Left colon (tissue), 2 donors: ENCODE data around the gene EHD2. TPM values are rescaled to one million over a fixed set of nuclear protein-coding genes. Genes with fewer than 3 reads are reported as not detected.
"Not testable (repeated sequence)": the region's sequence is repeated elsewhere in the genome, so short reads cannot be mapped to it uniquely, and the experiment has no call there.

Experiments used
- ATAC-seq: fragments of 200-7000 bp; cut with Tn5 transposase; one replicate; pipeline ENCODE4 v1.9.1; 2020; ENCODE audit warnings: mild to moderate bottlenecking, moderate library complexity
- DNase-seq, 2 donors: peaks; one replicate each; pipeline ENCODE4 v3.0.0-alpha.2; 2020
- intact Hi-C, 2 donors: fragments of 100-400 bp; cut with DNase I in 1 of 2; cut with micrococcal nuclease in 1 of 2; formaldehyde crosslinking; loops; one replicate each; pipeline versions ENCODE4 v1.11.2 to v1.14.0; 2022; cut with DNase I, micrococcal nuclease
- total RNA-seq, 2 donors: library from RNA; stranded (reverse); fragmentation: NEBNext Ultra II Directional; extraction: Animal tissue kit (Norgen Biotek cat#: 25700); gene quantifications; one replicate each; pipeline ENCODE4 v1.2.1, GENCODE V29; 2021
- donor health status: DM: no; HTN: no; CAD: no.
- donor health status: DM: yes; HTN: yes; CAD: no.

The EHD2 gene
- total RNA-seq, 2 donors from 2014 or later = 9.6 to 29.6 TPM

DNA sequence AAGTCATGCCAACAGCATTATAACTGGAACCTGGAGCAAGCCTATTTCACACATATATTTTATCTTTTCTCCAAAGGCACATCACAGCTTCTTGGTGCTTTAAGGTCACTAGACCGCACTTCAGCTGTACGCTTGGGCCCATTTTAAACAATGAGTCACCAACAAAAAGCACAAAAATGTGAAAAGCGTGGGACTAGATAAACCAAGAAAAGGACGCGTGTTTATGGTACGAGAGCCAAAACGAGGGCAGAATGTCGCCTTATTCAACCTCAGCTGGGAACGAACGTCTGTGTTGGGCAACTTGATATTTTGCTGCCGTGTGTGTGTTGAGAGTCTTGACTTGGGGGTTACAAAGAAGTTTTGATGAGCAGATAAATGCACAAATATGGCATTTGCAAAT, 9.2 kb upstream of the EHD2 start:
- ATAC-seq = no peak
- intact Hi-C loops = no loop called here
- DNase-seq = no peak

DNA sequence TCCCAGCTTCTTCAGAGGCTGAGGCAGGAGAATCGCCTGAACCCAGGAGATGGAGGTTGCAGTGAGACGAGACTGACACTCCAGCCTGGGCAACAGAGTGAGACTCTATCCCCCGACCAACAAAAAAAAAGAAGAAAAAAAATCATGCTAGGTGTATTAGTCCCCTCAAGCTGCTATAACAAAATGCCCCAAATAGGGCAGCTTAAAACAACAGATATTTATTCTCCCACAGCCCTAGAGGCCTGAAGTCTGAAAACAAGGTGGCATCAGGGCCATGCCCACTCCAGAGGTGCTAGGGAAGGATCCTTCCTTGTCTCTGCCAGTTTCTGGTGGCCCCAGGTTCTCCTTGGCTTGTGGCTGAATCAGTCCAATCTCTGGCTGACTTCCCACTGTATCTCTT, 8.6 kb upstream of the EHD2 start:
- ATAC-seq (no peak), DNase-seq (no peak)
- intact Hi-C loops = loop anchor here in 1 of 2 donors (5.0 kb wide), 1 partner anchor 267 kb away; no protein-coding TSS in a partner anchor

DNA sequence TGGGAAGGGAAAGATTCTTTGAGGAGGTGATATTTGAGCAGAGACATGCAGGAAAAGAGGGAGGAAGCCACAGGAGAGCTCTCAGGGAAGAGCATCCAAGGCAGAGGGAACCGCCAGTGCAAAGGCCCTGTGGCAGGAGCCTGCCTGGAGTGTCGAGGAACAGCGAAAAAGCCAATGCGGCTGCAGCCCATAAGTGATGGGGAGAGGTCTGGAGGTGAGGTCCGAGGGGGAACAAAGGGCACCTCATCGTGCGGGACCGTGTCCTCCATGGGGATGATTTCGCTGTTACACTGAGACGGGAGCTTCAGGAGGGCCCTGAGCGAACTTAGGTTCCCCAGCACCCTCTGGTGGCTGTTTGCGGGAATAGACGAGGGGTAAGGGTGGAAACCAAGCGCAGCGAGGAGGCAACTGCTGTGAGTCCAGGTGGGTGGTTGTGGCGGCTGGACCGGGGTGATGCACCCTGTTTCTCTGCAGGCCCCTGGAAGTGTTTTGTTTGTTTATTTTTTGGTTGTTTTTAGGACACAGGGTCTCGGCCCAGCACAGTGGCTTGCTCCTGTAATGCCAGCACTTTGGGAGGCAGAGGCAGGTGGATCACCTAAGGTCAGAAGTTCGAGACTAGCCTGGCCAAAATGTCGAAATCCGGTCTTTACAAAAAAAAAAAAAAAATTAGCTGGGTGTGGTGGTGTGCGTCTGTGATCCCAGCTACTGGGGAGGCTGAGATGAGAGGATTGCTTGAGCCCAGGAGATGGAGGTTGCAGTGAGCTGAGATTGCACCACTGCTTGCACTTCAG, 5.9 kb upstream of the EHD2 start:
- intact Hi-C loops = loop anchor here in 1 of 2 donors (5.0 kb wide), 1 partner anchor 270 kb away; no protein-coding TSS in a partner anchor
- peak; percentile 43 to 83 for DNase-seq
- ATAC-seq = peak; percentile 89

DNA sequence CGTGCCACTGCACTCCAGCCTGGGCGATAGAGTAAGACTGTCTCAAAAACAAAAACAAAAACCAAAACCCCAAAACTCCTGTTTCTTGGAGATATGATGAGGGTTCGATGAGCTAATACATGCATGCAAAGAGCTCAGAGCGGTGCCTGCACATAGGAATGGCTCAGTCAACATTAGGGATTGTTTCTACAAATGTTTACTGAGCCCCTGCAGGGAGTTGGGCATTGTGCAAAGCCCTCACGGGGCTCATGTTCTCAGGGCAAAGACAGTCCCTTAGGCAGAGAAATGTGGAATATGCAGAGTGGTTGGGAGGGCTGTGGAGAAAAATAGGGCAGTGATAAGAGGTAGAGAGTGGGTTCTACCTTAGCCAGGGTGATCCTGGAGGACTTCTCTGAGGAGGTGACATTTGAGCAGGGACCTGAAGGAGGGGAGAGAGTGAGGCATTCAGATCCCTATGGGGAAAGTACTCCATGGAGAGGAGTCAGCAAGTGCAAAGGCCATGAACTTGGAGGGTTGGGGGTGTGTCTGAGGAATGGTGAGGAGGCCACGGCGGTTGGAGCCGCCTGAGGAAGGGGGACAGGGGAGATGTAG, 1.5 kb upstream of the EHD2 start:
- intact Hi-C loops = loop anchor here in 1 of 2 donors (2.0 kb wide), 1 partner anchor 31 kb away; no protein-coding TSS in a partner anchor
- DNase-seq (no peak), ATAC-seq (no peak)

DNA sequence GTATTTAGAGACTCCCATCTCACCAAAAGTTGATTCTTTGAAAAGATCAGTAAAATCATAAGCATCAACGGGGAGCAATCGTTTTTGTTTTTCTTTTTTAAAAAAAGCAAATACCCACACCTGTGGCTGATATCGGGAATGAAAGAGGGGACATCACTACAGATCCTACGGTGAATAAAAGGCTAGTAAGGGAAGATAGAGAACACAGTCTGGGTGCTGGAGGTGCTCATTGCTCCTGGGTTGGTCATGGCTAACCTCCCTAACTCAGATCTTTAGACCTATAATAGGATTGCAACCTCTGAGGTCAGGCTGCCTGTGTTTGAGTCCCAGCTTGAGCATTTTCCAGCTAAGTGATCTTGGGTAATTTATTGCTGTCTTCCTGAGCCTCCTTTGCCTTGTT, 1.1 kb downstream of the EHD2 start:
- ATAC-seq (no peak), DNase-seq (no peak)
- intact Hi-C loops = no loop called here

DNA sequence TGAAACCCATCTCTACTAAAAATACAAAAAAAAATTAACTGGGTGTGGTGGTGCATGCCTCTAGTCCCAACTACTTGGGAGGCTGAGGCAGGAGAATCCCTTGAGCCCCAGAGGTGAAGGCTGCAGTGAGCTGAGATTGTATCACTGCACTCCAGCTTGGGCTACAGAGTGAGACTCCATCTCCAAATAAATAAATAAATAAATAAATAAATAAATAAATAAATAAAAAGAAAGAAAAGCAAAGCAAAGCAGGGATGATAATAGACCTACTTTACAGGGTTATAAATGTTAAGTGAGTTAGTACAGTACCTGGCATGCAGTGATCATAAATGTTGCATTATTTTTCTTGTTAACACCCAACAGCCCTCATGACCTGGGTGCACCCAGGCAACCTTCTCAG, 1.6 kb downstream of the EHD2 start:
- DNase-seq, intact Hi-C loops, ATAC-seq: not testable (repeated sequence)

DNA sequence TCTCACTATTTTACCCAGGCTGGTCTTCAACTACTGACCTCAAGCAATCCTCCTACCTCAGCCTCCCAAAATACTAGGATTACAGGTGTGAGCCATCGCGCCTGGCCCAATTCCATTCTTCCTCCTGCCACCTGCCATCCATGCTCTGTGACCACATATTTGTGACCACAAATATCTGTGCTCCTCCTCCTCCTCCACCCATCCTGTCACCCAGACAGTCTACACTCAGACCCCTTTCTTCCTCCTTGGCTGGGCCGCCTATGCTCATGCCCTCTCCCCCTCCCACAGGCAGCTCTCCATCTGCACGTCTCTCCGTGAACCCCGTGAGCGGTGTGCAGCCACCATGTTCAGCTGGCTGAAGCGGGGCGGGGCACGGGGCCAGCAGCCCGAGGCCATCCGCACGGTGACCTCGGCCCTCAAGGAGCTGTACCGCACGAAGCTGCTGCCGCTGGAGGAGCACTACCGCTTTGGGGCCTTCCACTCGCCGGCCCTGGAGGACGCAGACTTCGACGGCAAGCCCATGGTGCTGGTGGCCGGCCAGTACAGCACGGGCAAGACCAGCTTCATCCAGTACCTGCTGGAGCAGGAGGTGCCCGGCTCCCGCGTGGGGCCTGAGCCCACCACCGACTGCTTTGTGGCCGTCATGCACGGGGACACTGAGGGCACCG, 3.2 kb downstream of the EHD2 start:
- no peak for DNase-seq
- no peak for ATAC-seq
- intact Hi-C loops = no loop called here

DNA sequence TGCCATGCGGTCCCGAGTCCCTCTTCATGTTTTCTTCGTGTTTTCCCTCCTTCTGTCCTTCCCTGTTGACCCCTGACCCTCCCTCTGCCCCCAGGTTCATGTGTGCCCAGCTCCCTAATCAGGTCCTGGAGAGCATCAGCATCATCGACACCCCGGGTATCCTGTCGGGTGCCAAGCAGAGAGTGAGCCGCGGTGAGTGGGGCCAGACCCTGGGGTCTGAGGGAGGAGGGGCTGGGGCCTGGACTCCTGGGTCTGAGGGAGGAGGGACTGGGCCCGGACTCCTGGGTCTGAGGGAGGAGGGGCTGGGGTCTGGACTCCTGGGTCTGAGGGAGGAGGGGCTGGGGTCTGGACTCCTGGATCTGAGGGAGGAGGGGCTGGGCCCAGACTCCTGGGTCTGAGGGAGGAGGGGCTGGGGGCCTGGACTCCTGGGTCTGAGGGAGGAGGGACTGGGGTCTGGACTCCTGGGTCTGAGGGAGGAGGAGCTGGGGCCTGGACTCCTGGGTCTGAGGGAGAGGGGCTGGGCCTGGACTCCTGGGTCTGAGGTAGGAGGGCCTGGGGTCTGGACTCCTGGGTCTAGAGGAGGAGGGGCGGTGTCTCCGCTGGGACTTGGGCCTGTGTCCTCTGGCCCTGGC, 5.3 kb downstream of the EHD2 start:
- DNase-seq, ATAC-seq, intact Hi-C loops: not testable (repeated sequence)

DNA sequence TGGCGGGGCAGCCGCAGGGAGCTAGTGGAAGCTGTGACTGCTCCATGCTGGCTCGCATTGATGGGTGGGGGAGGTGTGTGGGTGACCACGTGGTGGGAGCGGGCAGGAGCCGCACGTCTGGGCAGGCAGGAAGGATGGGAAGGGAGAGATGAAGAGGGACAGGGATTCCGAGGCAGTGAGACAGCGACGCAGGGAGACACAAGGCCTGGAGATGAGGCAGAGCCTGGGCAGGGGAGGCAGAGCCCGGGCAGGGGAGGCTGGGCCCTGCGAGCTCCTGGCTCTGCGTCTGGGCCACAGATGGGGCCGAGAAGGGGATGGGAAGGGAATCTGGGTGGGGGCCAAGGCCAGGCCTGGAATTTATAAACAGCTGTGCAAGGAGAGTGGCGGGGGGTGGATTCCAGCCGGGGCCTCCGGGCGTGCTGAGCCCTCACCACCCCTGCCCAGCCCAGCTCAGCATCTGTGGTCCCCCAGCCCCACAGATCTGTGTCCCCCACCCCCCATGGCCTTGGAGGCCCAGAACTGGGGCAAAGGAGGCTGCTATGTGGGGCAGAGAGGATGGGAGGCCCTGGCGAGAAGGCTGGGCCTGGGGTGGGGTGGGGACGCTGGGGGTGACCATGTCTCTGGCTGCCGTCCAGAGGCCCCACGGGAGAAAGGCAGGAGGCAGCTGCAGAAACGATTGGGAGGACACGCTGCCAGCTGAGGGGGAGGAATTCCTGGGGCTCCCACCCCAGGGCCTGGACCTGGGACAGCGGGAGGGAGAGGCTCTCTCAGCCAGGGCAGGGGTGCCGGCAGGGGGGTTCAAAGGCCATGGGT, 6.0 kb downstream of the EHD2 start:
- intact Hi-C loops = no loop called here
- DNase-seq (peak; percentile 65 to 86), ATAC-seq (peak; percentile 55)

DNA sequence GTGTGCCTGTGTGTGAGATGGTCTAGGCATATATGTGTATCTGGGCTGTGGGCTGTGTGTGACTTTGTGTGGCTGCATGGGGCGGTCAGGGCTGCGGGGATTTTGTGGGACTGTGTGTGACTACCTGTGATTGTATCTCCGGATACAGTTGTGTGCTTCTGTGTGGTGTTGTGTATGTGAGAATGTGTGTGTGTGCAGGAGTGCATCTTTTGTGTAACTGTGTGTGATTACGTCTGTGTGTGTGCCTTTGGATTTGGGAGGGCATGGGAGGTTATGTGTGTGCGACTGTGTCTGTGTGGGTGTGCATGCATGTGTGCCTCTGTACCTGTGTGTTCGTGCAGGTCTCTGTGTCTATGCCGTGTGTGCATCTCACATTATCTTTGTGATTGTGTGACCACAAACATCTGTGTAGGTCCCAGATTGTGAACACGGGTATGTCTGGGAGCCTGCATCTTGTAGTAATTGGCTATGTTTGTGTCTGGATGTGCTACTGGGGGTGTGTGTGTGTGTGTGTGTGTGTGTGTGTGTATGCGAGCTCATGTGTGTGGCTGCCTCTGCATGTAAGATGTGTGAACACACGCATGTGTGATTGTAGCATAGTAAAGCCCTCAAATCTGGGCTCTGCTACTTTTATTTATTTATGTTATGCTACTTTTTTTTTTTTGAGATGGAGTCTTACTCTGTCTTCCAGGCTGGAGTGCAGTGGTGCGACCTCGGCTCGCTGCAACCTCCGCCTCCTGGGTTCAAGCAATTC, 7.6 kb downstream of the EHD2 start:
- intact Hi-C loops = no loop called here
- no peak for DNase-seq
- no peak for ATAC-seq

DNA sequence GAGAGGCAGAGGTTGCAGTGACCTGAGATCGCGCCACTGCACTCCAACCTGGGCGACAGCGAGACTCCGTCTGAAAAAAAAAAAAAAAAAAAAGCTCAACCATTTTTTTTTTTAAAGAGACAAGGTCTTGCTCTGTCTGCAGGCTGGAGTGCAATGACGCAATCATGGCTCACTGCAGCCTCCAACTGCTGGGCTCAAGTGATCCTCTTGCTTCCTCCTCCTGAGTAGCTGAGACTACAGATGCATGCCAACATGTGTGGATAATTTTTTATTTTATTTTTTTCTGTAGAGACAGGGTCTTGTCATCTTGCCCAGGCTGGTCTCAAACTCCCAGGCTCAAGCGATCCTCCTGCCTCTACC, 10.3 kb downstream of the EHD2 start:
- intact Hi-C loops = no loop called here
- peak in 1 of 2 donors; percentile 75 for DNase-seq
- ATAC-seq = peak; percentile 44

DNA sequence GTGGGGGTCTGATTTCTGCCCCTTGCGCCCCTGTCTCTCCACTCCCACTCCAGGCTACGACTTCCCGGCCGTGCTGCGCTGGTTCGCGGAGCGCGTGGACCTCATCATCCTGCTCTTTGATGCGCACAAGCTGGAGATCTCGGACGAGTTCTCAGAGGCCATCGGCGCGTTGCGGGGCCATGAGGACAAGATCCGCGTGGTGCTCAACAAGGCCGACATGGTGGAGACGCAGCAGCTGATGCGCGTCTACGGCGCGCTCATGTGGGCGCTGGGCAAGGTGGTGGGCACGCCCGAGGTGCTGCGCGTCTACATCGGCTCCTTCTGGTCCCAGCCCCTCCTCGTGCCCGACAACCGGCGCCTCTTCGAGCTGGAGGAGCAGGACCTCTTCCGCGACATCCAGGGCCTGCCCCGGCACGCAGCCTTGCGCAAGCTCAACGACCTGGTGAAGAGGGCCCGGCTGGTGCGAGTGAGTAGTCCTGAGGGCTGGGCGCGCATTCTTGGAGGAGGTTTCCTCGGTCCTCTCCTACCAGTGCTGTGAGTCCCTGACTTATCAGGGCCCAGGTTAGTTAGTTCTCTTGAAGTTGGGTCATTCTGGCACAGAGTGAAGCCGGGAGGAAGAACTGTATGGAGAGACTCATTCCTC, 12.7 kb downstream of the EHD2 start:
- intact Hi-C loops = no loop called here
- DNase-seq = no peak
- ATAC-seq = no peak

DNA sequence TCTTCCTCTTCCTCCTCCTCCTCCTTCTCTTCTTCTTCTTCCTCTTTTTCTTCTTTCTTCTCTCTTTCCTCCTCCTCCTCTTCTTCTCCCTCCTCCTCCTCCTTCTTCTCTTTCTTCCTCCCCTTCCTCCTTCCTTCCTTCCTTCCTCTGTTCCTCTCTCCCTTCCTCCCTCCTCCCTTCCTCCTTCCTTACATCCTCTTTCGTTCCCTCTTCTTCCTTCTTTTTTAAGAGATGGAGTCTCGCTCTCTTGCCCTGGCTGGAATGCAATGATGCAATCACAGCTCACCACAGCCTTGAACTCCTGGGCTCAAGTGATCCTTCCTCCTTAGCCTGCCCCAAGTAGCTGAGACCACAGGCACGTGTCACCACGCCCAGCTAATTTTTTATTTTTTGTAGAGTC, 13.2 kb downstream of the EHD2 start:
- no peak for ATAC-seq
- intact Hi-C loops = no loop called here
- no peak for DNase-seq

DNA sequence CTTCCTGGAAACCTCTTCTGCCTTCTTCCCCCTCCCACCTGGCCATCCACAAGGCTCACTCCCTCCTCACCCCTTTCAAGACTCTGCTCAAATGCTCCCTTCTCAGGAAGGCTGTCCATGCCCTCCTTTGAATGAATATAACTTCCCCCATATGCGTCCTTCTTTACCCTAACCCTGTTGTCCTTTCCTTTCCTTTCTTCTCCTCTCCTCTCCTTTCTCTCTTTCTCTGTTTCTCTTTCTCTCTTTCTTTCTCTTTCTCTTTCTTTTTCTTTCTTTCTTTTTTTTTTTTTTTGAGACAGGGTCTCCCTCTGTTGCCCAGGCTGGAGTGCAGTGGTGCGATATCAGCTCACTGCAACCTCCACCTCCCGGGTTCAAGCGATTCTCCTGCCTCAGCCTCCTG, 15.1 kb downstream of the EHD2 start:
- intact Hi-C loops, ATAC-seq, DNase-seq: not testable (repeated sequence)

DNA sequence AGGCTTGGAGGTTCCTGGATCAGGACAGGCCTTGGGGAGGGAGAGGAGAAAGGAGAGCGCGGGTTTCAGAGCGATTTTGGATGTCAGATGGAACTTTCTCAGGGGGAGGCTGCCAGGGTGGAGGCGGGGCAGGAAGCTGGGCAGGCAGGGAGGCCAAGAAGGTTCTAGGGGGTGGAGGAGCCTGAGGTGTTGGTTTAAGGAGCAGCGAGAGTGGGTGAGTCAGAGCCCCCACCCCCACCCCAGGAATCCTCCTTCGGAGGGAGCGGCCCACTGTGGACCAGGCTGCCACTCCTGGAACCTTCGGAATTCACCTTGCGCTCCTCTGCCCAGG, 16.2 kb downstream of the EHD2 start:
- ATAC-seq (peak; percentile 59), DNase-seq (no peak)
- intact Hi-C loops = no loop called here

DNA sequence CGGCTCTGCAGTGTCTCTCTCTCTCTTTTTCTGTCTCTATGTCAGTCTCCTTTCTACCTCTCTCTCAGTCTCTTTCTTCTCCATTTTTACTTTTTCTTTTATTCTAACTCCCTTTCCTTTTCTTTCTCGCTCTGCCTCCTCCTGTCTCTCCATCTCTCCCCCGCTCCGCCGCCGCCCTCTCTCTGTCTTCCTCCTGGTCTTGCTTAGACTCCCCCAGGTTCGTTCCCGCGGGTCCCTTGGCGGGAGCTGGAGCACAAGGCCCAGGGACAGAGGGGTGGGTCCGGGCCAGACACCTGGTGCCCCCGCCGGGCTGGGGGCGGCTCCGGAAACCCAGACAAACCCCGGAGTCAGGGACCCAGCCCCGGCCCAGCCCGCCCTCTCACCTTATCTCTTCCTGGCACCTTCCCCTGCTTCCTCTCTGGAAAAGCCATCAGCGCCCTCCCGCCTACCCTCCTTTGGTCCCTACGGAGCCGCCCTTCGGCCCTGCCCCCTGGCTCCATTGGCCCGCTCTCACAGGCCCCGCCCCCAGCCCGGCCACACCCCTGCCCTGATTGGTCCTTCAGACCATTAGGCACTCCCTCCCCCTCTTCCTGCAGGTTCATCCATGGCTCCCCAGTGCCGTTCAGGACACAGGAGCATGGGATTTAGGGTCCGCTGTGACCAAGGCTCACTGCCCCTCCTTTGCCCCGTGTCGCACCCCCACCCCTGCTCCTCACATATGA, 16.7 kb downstream of the EHD2 start:
- intact Hi-C loops = no loop called here
- DNase-seq (peak in 1 of 2 donors; percentile 54), ATAC-seq (peak; percentile 88)

DNA sequence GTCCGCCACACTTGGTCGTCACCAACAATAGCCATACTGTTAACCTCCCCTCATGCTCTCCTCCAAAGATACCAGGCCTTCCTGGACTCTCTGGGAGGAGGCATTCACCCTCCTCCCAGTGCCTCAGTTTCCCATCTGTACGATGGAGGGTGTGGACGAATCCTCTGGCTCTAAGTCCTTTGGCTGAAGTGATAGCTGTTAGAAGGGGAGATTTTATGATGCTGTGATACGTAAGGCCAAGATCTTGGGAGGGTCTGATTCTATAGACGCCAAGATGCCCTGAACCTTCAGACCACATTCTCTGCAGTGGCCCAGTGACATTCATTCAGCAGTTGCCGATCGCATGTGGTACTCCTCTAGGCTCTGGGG, 17.3 kb downstream of the EHD2 start:
- intact Hi-C loops = no loop called here
- DNase-seq = no peak
- no peak for ATAC-seq
